Measurements from ENCODE around the gene CEP89. TPM values are rescaled to one million over a fixed set of nuclear protein-coding genes. Genes with fewer than 3 reads are reported as not detected.
"Not testable (repeated sequence)": the region's sequence is repeated elsewhere in the genome, so short reads cannot be mapped to it uniquely, and the experiment has no call there.

CEP89 gene
- total RNA-seq, 2 donors from 2014 or later, result 4.6 to 8.3 TPM

DNA sequence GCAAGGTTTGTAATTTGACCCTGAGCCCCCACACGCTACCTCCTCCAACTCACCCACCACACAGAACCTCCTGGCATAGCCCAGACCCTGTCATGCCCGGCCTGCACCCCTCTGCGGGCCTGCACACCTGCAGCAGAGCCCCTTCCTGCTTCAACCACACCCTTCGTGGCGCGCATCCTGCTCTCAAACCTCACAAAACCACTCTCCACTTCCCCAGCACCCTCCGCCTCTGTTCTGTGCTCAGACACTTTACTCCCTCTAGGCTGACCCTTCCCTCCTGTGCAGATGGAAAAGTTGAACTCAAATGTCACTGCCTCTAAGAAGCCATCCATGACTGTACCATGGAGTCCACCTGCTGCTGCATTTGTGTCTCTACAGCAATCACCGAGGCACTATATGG, 28.8 kb upstream of the CEP89 start:
- TF ChIP-seq CTCF (IDR thresholded peaks at IDR 0.05), result no peak
- H3K9me3 ChIP-seq, result no peaks in the 10 kb centered on the region
- H3K27me3 ChIP-seq, result no peaks in the 10 kb centered on the region
- no peak for DNase-seq (ENCODE audit: low spot score)
- no peaks in the 10 kb centered on the region for H3K4me1 ChIP-seq
- H3K36me3 ChIP-seq, result no peaks in the 10 kb centered on the region
- no peak overlapping the region for H3K4me3 ChIP-seq
- no peak overlapping the region for H3K27ac ChIP-seq

DNA sequence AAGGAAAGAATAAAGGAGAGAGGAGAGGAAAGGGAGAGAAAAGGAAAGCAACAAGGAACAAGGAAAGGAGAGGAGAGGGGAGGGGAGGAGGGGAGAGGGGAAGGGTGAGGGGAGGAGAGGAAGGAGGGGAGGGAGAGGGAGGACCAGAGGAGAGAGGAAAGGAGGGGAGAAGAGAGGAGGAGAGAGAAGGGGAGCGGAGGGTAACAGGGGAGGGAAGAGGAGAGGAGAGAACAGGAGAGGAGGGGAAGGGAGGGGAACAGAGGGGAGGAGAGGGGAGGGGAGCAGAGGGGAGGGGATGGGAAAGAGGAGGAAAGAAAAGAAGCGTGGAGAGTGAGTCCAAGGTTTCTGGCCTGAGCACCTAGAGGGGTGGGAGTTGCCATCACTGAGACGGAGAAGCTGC, 27.0 kb upstream of the CEP89 start:
- H3K4me1 ChIP-seq, result no peaks in the 10 kb centered on the region
- DNase-seq (ENCODE audit: low spot score), result no peak
- no peak for TF ChIP-seq CTCF (IDR thresholded peaks at IDR 0.05)
- no peaks in the 10 kb centered on the region for H3K36me3 ChIP-seq
- no peaks in the 10 kb centered on the region for H3K9me3 ChIP-seq
- H3K27ac ChIP-seq, result no peak overlapping the region
- no peak overlapping the region for H3K4me3 ChIP-seq
- H3K27me3 ChIP-seq, result no peaks in the 10 kb centered on the region

DNA sequence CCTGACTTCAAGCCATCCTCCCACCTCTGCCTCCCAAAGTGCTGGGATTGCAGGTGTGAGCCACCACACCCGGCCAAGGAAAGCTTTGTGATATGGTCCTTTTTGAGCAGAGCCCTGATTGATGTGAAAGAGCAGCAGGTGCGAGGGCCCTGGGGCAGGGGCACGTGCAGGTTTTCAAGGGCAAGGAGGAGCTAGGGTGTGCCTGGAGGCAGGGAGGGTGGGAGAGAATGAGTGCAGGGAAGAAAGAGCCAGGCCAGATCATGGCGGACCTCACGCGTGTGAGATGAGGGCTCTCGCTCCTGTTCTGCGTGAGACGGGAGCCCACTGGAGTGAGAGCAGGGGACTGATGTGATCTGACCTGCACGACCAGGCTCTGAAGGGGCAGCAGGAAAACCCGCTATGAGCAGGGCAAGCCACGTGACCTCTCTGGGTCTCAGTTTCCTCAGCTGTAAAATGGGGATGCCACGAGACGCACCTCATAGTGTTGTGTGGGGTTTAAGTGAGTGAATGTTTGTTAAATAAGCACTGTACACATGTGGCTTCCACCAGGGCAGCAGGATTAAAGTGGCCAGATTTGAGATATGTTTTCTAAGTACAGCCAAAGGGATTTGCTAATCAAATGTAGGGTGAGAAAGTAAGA, 26.1 kb upstream of the CEP89 start:
- Histone ChIP-seq H3K4me1 (no peaks in the 10 kb centered on the region), H3K36me3 (no peaks in the 10 kb centered on the region), H3K27me3 (no peaks in the 10 kb centered on the region), H3K9me3 (no peaks in the 10 kb centered on the region), H3K4me3 (no peak overlapping the region), H3K27ac (no peak overlapping the region)
- TF ChIP-seq CTCF (IDR thresholded peaks at IDR 0.05), result no peak
- no peak for DNase-seq (ENCODE audit: low spot score)

DNA sequence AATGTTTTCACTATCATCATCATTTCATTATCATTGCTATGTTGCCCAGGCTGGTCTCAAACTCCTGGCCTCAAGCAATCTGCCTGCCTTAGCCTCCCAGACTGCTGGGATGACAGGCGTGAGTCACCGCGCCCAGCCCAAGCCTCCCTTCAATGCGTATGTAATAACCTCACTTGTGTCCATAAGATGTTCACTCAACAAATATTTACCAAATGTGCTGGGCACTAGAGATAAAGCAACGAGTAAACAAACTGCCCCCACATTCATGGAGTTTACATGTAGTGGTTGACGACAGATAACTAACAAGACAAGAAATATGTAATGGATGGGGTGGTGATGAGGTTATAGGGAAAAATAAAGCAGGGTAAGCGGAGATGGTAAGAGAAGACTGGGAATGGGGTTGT, 25.3 kb upstream of the CEP89 start:
- not testable (repeated sequence) for H3K9me3 ChIP-seq; H3K4me3 ChIP-seq; H3K4me1 ChIP-seq; H3K27me3 ChIP-seq; H3K27ac ChIP-seq; H3K36me3 ChIP-seq; DNase-seq (ENCODE audit: low spot score)

GRCh38 chr19:32995966-32996365, 24.2 kb upstream of the CEP89 start:
- H3K36me3 ChIP-seq; H3K27me3 ChIP-seq; H3K9me3 ChIP-seq; H3K4me3 ChIP-seq; DNase-seq (ENCODE audit: low spot score); H3K27ac ChIP-seq; H3K4me1 ChIP-seq: not testable (repeated sequence)

GRCh38 chr19:32988724-32989123, 17.0 kb upstream of the CEP89 start:
- no peaks in the 10 kb centered on the region for H3K4me1 ChIP-seq
- no peak overlapping the region for H3K27ac ChIP-seq
- no peak overlapping the region for H3K4me3 ChIP-seq
- H3K27me3 ChIP-seq, result no peaks in the 10 kb centered on the region
- H3K36me3 ChIP-seq, result no peaks in the 10 kb centered on the region
- no peak for TF ChIP-seq CTCF (IDR thresholded peaks at IDR 0.05)
- H3K9me3 ChIP-seq, result no peaks in the 10 kb centered on the region
- DNase-seq (ENCODE audit: low spot score), result no peak

- H3K27ac ChIP-seq; H3K9me3 ChIP-seq; H3K36me3 ChIP-seq; H3K27me3 ChIP-seq; H3K4me3 ChIP-seq; DNase-seq (ENCODE audit: low spot score); H3K4me1 ChIP-seq: not testable (repeated sequence)
Observed at GRCh38 chr19:32988254-32988653, 16.5 kb upstream of the CEP89 start.

GRCh38 chr19:32982488-32982887, 10.7 kb upstream of the CEP89 start:
- H3K27me3 ChIP-seq; H3K4me3 ChIP-seq; H3K27ac ChIP-seq; H3K4me1 ChIP-seq; DNase-seq (ENCODE audit: low spot score); H3K36me3 ChIP-seq; H3K9me3 ChIP-seq: not testable (repeated sequence)

- H3K36me3 ChIP-seq; H3K27ac ChIP-seq; H3K4me1 ChIP-seq; DNase-seq (ENCODE audit: low spot score); H3K27me3 ChIP-seq; H3K4me3 ChIP-seq; H3K9me3 ChIP-seq: not testable (repeated sequence)
Observed at GRCh38 chr19:32979807-32980206, 8.0 kb upstream of the CEP89 start.

DNA sequence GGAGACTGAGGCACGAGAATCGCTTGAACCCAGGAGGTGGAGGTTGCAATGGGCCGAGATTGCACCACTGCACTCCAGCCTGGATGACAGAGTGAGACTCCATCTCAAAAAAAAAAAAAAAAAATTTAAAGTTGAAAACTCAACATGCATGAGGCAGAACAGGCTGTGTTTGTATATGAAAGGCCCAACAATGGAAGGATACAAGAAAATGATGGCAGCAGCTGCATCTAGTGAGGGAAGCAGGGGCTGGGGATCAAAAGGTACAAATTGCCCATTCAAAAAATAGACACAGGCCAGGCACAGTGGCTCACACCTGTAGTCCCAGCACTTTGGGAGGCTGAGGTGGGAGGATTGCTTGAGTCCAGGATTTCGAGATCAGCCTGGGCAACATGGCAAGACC, 6.1 kb upstream of the CEP89 start:
- H3K4me1 ChIP-seq; H3K4me3 ChIP-seq; DNase-seq (ENCODE audit: low spot score); H3K9me3 ChIP-seq; H3K36me3 ChIP-seq; H3K27me3 ChIP-seq; H3K27ac ChIP-seq: not testable (repeated sequence)

All from right atrium auricular region (tissue), 2 donors.